Fibroblast of villous mesenchyme (primary cell): ENCODE data around the gene F8. TPM values are rescaled to one million over a fixed set of nuclear protein-coding genes. Genes with fewer than 3 reads are reported as not detected.

ENCODE experiments used
- DNase-seq: peaks from one replicate; pipeline ENCODE4 v3.0.0-alpha.2; 2010; ENCODE audit warnings: low read depth
- H3K4me3 ChIP-seq: 2 replicates; pipeline ENCODE4 v1.5.1; 2011; ENCODE audit warnings: low read depth, mild to moderate bottlenecking, low read length
- CTCF ChIP-seq: IDR thresholded peaks from 2 replicates; pipeline ENCODE4 v1.5.1; 2012; ENCODE audit warnings: low read depth, mild to moderate bottlenecking, low read length; ENCODE audit not compliant: insufficient read depth
- total RNA-seq: library from RNA; depleted of rRNA; stranded (reverse); fragments of >200 nt; gene quantifications from 2 replicates; pipeline ENCODE4 v1.2.3, GENCODE V29; 2012

The F8 gene
- total RNA-seq, 1 donor: 2.2 TPM

- no peak for DNase-seq
- TF ChIP-seq CTCF: no peak
- no peak overlapping the region for H3K4me3 ChIP-seq
Observed at GRCh38 chrX:154802947-154803346, 219.6 kb downstream of the F8 start.

- DNase-seq: no peak
- H3K4me3 ChIP-seq: no peak overlapping the region
- TF ChIP-seq CTCF: no peak
Observed at GRCh38 chrX:154800478-154801210, 221.9 kb downstream of the F8 start.

- DNase-seq: peak; percentile 33
- no peak overlapping the region for H3K4me3 ChIP-seq
- no peak for TF ChIP-seq CTCF
Observed at GRCh38 chrX:154799556-154800348, 222.8 kb downstream of the F8 start.

GRCh38 chrX:154797006-154797405, 225.5 kb downstream of the F8 start:
- no peak for DNase-seq
- H3K4me3 ChIP-seq: no peak overlapping the region
- no peak for TF ChIP-seq CTCF

- H3K4me3 ChIP-seq: no peak overlapping the region
- no peak for DNase-seq
- TF ChIP-seq CTCF: no peak
Observed at GRCh38 chrX:154795016-154795415, 227.5 kb downstream of the F8 start.

- H3K4me3 ChIP-seq: no peak overlapping the region
- DNase-seq: no peak
- no peak for TF ChIP-seq CTCF
Observed at GRCh38 chrX:154793084-154793795, 229.3 kb downstream of the F8 start.
